Thoracic aorta (tissue), 2 donors: Measurements from ENCODE around the gene TUB. TPM values are rescaled to one million over a fixed set of nuclear protein-coding genes. Genes with fewer than 3 reads are reported as not detected.

Source experiments
- ATAC-seq: fragments of 150-250 bp; one replicate; pipeline ENCODE4 v1.8.0; 2017; ENCODE audit warnings: low read depth; ENCODE audit not compliant: insufficient number of reproducible peaks, low FRiP score
- DNase-seq: peaks from one replicate; pipeline ENCODE4 v3.0.0-alpha.2; 2020; ENCODE audit warnings: low spot score
- H3K27ac ChIP-seq, 2 donors: fragments of 200-600 bp; sonication (generic); 1 replicate in 1 of 2; 2 replicates in 1 of 2; pipeline ENCODE4 v1.5.1; 2016; ENCODE audit warnings: mild to moderate bottlenecking in 2 of 2, moderate library complexity in 2 of 2
- H3K27me3 ChIP-seq: fragments of 200-600 bp; sonication (generic); replicated peaks from 2 replicates; pipeline ENCODE4 v1.6.0; 2016; ENCODE audit warnings: mild to moderate bottlenecking; ENCODE audit not compliant: insufficient read depth
- H3K36me3 ChIP-seq: fragments of 200-600 bp; sonication (generic); one replicate; pipeline ENCODE4 v1.5.1; 2016
- H3K4me1 ChIP-seq, 2 donors: fragments of 200-600 bp; sonication (generic); 1 replicate in 1 of 2; 2 replicates in 1 of 2; pipeline versions ENCODE4 v1.5.1 to v1.6.0; 2016; ENCODE audit warnings: low read depth in 2 of 2, mild to moderate bottlenecking in 1 of 2; ENCODE audit not compliant: control insufficient read depth in 1 of 2
- H3K4me3 ChIP-seq: fragments of 200-600 bp; sonication (generic); 2 replicates; pipeline ENCODE4 v1.5.1; 2016; ENCODE audit warnings: mild to moderate bottlenecking
- H3K9me3 ChIP-seq: fragments of 200-600 bp; sonication (generic); 2 replicates; pipeline ENCODE4 v1.5.1; 2016
- CTCF ChIP-seq: fragments of 200-600 bp; sonication (generic); IDR thresholded peaks from one replicate; pipeline ENCODE4 v1.5.1; 2019; ENCODE audit warnings: antibody characterized with exemption
- total RNA-seq, 2 donors: library from RNA; depleted of rRNA; stranded (reverse); fragments of >200 nt; gene quantifications; one replicate each; pipeline versions ENCODE4 v1.1.0 to v1.2.3, GENCODE V29; 2016

The TUB gene
- total RNA-seq, 2 donors from 2014 or later = 6.9 to 8.9 TPM

GRCh38 chr11:8084352-8084751, 3.3 kb downstream of the TUB start:
- DNase-seq (no peak), ATAC-seq (no peak)
- Histone ChIP-seq H3K36me3 (no peaks in the 10 kb centered on the region), H3K27ac (no peak overlapping the region), H3K4me1 (peaks cover 0 to 23% of the 10 kb centered on the region in 2 donors), H3K4me3 (no peak overlapping the region), H3K27me3 (no peaks in the 10 kb centered on the region), H3K9me3 (no peaks in the 10 kb centered on the region)
- TF ChIP-seq CTCF = no peak

GRCh38 chr11:8085011-8085645, 4.1 kb downstream of the TUB start:
- Histone ChIP-seq H3K36me3 (no peaks in the 10 kb centered on the region), H3K9me3 (no peaks in the 10 kb centered on the region), H3K4me3 (no peak overlapping the region), H3K27ac (no peak overlapping the region), H3K4me1 (peaks cover 0 to 23% of the 10 kb centered on the region in 2 donors), H3K27me3 (no peaks in the 10 kb centered on the region)
- DNase-seq = no peak
- no peak for ATAC-seq
- TF ChIP-seq CTCF = no peak

- no peaks in the 10 kb centered on the region for H3K27me3 ChIP-seq
- no peak for ATAC-seq
- no peak overlapping the region for H3K27ac ChIP-seq
- no peak for DNase-seq
- H3K36me3 ChIP-seq = no peaks in the 10 kb centered on the region
- H3K4me3 ChIP-seq = no peak overlapping the region
- H3K4me1 ChIP-seq = peaks cover 0 to 23% of the 10 kb centered on the region in 2 donors
- no peak for TF ChIP-seq CTCF
- no peaks in the 10 kb centered on the region for H3K9me3 ChIP-seq
Observed at GRCh38 chr11:8086001-8086479, 5.0 kb downstream of the TUB start.

GRCh38 chr11:8086571-8086970, 5.6 kb downstream of the TUB start:
- ATAC-seq (no peak), DNase-seq (no peak)
- Histone ChIP-seq H3K9me3 (no peaks in the 10 kb centered on the region), H3K27ac (no peak overlapping the region), H3K27me3 (no peaks in the 10 kb centered on the region), H3K36me3 (no peaks in the 10 kb centered on the region), H3K4me3 (no peak overlapping the region), H3K4me1 (peaks cover 0 to 21% of the 10 kb centered on the region in 2 donors)
- TF ChIP-seq CTCF = no peak

- DNase-seq (no peak), ATAC-seq (no peak)
- H3K36me3 ChIP-seq = no peaks in the 10 kb centered on the region
- no peak overlapping the region for H3K27ac ChIP-seq
- no peaks in the 10 kb centered on the region for H3K9me3 ChIP-seq
- H3K27me3 ChIP-seq = no peaks in the 10 kb centered on the region
- no peak for TF ChIP-seq CTCF
- H3K4me3 ChIP-seq = no peak overlapping the region
- peaks cover 0 to 15% of the 10 kb centered on the region in 2 donors for H3K4me1 ChIP-seq
Observed at GRCh38 chr11:8087185-8087584, 6.2 kb downstream of the TUB start.
